Erythroblast (primary cell): ENCODE data around the gene GTF3C1.

Experiments used
- GATA1 ChIP-seq: IDR thresholded peaks from 2 replicates; pipeline ENCODE4 v1.6.1; 2011; ENCODE audit warnings: low read depth, mild to moderate bottlenecking, control low read depth, low read length, moderate library complexity
- POLR2A ChIP-seq: IDR thresholded peaks from 2 replicates; pipeline ENCODE4 v1.6.1; 2011; ENCODE audit warnings: mild to moderate bottlenecking, low read length

GRCh38 chr16:27539636-27540035 lies 10.1 kb downstream of the GTF3C1 start:
- TF ChIP-seq POLR2A (no peak), GATA1 (no peak)
